ENCODE results near the gene NSDHL. TPM values are rescaled to one million over a fixed set of nuclear protein-coding genes. Genes with fewer than 3 reads are reported as not detected.

NSDHL gene
- total and polyA plus RNA-seq, 2 of the 13 experiments (the other 11 are each of a cell fraction or from before 2014, with no cell fraction given): 26.2 to 49.3 TPM

DNA sequence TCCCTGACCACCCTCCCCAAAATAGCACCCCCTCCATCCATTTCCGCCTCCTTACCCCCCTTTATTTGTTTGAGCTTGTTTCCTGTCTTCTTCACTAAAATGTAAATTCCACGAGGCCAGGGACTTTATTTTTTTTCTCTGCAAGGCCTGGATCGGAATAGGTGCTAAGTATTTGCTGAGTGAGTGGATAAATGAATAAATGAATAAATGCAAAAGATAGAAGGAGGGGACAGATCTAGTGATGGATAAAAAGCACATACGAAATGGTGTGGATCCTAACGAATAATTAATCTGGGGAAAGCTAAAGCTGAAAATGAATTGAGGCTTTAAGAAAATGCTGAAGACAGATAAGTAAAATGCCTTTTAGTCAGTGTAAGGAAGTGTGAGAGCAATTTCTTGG lies 12.5 kb upstream of the NSDHL start (continued):
- no peak for TF ChIP-seq AGO2 (optimal IDR thresholded peaks at IDR 0.05; ENCODE audit: low read depth, low read length)
- TF ChIP-seq, protein P1, sequence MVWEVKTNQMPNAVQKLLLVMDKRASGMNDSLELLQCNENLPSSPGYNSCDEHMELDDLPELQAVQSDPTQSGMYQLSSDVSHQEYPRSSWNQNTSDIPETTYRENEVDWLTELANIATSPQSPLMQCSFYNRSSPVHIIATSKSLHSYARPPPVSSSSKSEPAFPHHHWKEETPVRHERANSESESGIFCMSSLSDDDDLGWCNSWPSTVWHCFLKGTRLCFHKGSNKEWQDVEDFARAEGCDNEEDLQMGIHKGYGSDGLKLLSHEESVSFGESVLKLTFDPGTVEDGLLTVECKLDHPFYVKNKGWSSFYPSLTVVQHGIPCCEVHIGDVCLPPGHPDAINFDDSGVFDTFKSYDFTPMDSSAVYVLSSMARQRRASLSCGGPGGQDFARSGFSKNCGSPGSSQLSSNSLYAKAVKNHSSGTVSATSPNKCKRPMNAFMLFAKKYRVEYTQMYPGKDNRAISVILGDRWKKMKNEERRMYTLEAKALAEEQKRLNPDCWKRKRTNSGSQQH (CRISPR knock-in tag; IDR thresholded peaks at IDR 0.05; ENCODE audit: low read depth): no peak

DNA sequence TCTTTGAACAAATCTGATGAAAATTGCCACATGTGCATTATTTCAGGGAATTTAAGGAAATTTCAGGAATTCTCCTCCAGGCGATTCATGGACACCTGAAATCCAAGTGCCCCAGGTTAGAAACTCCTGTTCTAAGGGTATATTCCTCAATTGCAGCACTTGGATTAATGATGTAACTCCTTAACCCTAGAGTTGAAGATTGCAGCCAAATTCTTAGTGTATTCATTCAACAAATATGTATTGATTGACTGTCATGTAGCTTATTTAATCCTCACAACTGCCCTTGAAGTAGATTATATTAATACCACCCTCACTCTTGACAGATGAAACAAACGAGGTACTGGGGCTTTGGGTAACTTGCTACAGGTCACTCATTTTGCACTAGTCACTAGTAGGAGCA lies 11.6 kb upstream of the NSDHL start:
- ChIA-PET CTCF (ENCODE audit: low intra/inter-chr PET ratio, low total read pairs) (no interaction called here), POLR2A (no interaction called here)
- no peak for DNase-seq (ENCODE audit: low spot score)
- in situ Hi-C loops (cut with HindIII; ENCODE audit: extremely low pct_ligation_motif_present, low pct_unique_long_range_greater_than_20kb) (loop anchor here (25.0 kb wide), 2 partner anchors 182 to 1082 kb away; partner anchors contain the start of genes CNGA2 and GABRQ), intact Hi-C loops (cut with micrococcal nuclease; ENCODE audit: unreplicated experiment) (no loop called here)
- no peak for ATAC-seq
- TF ChIP-seq ZNF550 (CRISPR knock-in tag; IDR thresholded peaks at IDR 0.05; ENCODE audit: borderline replicate concordance) (no peak), MAFK (conservative IDR thresholded peaks at IDR 0.05 in 1 of 2, IDR thresholded peaks at IDR 0.05 in 1 of 2; ENCODE audit: low read length in 2 of 2) (peak in 1 of 2 experiments; percentile 29; a peak in 1 of 4 replicates), ARNTL (CRISPR knock-in tag; IDR thresholded peaks at IDR 0.05) (no peak)
- FAIRE-seq: no peak
- H3K79me2 ChIP-seq (ENCODE audit: insufficient read depth, low read length): no peaks in the 10 kb centered on the region
- no peak overlapping the region for H3K27ac ChIP-seq (ENCODE audit: extremely low read length, insufficient read depth, low read length)
- H4K20me1 ChIP-seq (ENCODE audit: insufficient read depth, low read length): no peaks in the 10 kb centered on the region
- H3K27me3 ChIP-seq (ENCODE audit: control insufficient read depth in 1 of 2, insufficient read depth in 2 of 2, low read length in 2 of 2): no peaks in the 10 kb centered on the region
- H2AFZ ChIP-seq (ENCODE audit: low read length): no peak overlapping the region
- no peak overlapping the region for H3K4me3 ChIP-seq (replicated peaks in 1 of 3; ENCODE audit: insufficient read depth in 1 of 3, low read depth in 2 of 3, low read length in 3 of 3)
- H3K36me3 ChIP-seq (replicated peaks in 1 of 2; ENCODE audit: control insufficient read depth in 1 of 2, insufficient read depth in 2 of 2, low read length in 2 of 2): no peaks in the 10 kb centered on the region
- no peak overlapping the region for H3K4me2 ChIP-seq (ENCODE audit: low read depth, low read length)
- WGBS (ENCODE audit: low lambda C conversion rate): 40% methylated on average over 1 of the region's 2 CpGs
- no peaks in the 10 kb centered on the region for H3K9me3 ChIP-seq (ENCODE audit: low read length)
- BruUV-seq (replicated peaks): no TSS peak
- H3K4me1 ChIP-seq (ENCODE audit: insufficient read depth, low read length): peaks cover 11% of the 10 kb centered on the region
- H3K9ac ChIP-seq (ENCODE audit: insufficient read depth, low read depth, low read length): no peak overlapping the region

DNA sequence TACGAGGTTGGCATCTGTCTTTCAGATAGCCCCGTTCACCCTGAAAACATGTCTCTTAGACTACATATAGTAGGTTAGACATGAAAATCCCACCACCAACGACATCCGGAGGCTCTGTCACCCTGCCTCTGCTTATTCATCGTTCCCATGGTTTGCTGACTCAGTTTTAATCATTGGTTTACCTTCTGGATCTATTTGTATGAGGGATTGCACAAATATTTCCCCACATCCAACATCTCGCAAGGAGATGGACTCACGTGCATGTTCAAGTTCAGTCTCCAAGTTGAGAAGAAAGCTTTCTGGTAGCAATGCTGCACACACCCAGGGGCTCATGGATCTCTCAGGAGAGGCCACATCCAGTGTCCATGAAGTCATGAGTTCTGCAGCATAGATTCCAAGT lies 11.1 kb upstream of the NSDHL start:
- DNase-seq (ENCODE audit: low spot score) (no peak), ATAC-seq (no peak)
- TF ChIP-seq, protein P2, sequence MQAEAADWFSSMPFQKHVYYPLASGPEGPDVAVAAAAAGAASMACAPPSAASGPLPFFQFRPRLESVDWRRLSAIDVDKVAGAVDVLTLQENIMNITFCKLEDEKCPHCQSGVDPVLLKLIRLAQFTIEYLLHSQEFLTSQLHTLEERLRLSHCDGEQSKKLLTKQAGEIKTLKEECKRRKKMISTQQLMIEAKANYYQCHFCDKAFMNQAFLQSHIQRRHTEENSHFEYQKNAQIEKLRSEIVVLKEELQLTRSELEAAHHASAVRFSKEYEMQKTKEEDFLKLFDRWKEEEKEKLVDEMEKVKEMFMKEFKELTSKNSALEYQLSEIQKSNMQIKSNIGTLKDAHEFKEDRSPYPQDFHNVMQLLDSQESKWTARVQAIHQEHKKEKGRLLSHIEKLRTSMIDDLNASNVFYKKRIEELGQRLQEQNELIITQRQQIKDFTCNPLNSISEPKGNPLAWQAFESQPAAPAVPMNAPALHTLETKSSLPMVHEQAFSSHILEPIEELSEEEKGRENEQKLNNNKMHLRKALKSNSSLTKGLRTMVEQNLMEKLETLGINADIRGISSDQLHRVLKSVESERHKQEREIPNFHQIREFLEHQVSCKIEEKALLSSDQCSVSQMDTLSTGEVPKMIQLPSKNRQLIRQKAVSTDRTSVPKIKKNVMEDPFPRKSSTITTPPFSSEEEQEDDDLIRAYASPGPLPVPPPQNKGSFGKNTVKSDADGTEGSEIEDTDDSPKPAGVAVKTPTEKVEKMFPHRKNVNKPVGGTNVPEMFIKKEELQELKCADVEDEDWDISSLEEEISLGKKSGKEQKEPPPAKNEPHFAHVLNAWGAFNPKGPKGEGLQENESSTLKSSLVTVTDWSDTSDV (CRISPR knock-in tag; IDR thresholded peaks at IDR 0.05): no peak
- TF ChIP-seq MAFG (CRISPR knock-in tag; IDR thresholded peaks at IDR 0.05): no peak
- TF ChIP-seq MATR3 (CRISPR knock-in tag; IDR thresholded peaks at IDR 0.05): no peak
- TF ChIP-seq, protein P3, sequence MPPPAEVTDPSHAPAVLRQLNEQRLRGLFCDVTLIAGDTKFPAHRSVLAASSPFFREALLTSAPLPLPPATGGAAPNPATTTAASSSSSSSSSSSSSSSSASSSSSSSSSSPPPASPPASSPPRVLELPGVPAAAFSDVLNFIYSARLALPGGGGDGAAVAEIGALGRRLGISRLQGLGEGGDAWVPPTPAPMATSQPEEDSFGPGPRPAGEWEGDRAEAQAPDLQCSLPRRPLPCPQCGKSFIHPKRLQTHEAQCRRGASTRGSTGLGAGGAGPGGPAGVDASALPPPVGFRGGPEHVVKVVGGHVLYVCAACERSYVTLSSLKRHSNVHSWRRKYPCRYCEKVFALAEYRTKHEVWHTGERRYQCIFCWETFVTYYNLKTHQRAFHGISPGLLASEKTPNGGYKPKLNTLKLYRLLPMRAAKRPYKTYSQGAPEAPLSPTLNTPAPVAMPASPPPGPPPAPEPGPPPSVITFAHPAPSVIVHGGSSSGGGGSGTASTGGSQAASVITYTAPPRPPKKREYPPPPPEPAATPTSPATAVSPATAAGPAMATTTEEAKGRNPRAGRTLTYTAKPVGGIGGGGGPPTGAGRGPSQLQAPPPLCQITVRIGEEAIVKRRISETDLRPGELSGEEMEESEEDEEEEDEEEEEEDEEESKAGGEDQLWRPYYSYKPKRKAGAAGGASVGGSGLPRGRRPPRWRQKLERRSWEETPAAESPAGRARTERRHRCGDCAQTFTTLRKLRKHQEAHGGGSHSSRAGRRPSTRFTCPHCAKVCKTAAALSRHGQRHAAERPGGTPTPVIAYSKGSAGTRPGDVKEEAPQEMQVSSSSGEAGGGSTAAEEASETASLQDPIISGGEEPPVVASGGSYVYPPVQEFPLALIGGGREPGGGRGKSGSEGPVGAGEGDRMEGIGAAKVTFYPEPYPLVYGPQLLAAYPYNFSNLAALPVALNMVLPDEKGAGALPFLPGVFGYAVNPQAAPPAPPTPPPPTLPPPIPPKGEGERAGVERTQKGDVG (CRISPR knock-in tag; IDR thresholded peaks at IDR 0.05; ENCODE audit: borderline replicate concordance): no peak
- no peak for TF ChIP-seq TCF7 (IDR thresholded peaks at IDR 0.05; ENCODE audit: low read depth)

More for the DNA sequence above, 11.1 kb upstream of the NSDHL start:
- no peak overlapping the region for H3K4me3 ChIP-seq (replicated peaks in 1 of 3; ENCODE audit: insufficient read depth in 1 of 3, low read depth in 2 of 3, low read length in 3 of 3)
- no peak overlapping the region for H2AFZ ChIP-seq (ENCODE audit: low read length)
- in situ Hi-C loops (cut with HindIII; ENCODE audit: extremely low pct_ligation_motif_present, low pct_unique_long_range_greater_than_20kb) (loop anchor here (25.0 kb wide), 2 partner anchors 182 to 1082 kb away; partner anchors contain the start of genes CNGA2 and GABRQ), intact Hi-C loops (cut with micrococcal nuclease; ENCODE audit: unreplicated experiment) (no loop called here)
- H3K79me2 ChIP-seq (ENCODE audit: insufficient read depth, low read length): no peaks in the 10 kb centered on the region
- no peaks in the 10 kb centered on the region for H3K27me3 ChIP-seq (ENCODE audit: control insufficient read depth in 1 of 2, insufficient read depth in 2 of 2, low read length in 2 of 2)
- ChIA-PET CTCF (ENCODE audit: low intra/inter-chr PET ratio, low total read pairs) (no interaction called here), POLR2A (no interaction called here)
- BruUV-seq (replicated peaks): no TSS peak
- no peak for FAIRE-seq
- no peak overlapping the region for H3K9ac ChIP-seq (ENCODE audit: insufficient read depth, low read depth, low read length)
- no peak overlapping the region for H3K4me2 ChIP-seq (ENCODE audit: low read depth, low read length)
- 28% methylated on average over 5 of the region's 7 CpGs for WGBS (ENCODE audit: low lambda C conversion rate)
- no peaks in the 10 kb centered on the region for H4K20me1 ChIP-seq (ENCODE audit: insufficient read depth, low read length)
- H3K36me3 ChIP-seq (replicated peaks in 1 of 2; ENCODE audit: control insufficient read depth in 1 of 2, insufficient read depth in 2 of 2, low read length in 2 of 2): no peaks in the 10 kb centered on the region
- no peak overlapping the region for H3K27ac ChIP-seq (ENCODE audit: extremely low read length, insufficient read depth, low read length)
- H3K9me3 ChIP-seq (ENCODE audit: low read length): no peaks in the 10 kb centered on the region
- H3K4me1 ChIP-seq (ENCODE audit: insufficient read depth, low read length): peaks cover 10% of the 10 kb centered on the region

Measured in HepG2 (cell line).